Smooth muscle cell of the brain vasculature (primary cell): ENCODE results near the gene UBE2H.
A peak's percentile ranks its signal among the peaks of the same experiment; 100 is the strongest.

Source experiments
- DNase-seq: peaks from one replicate; pipeline ENCODE4 v3.0.0-alpha.2; 2012; ENCODE audit warnings: low read depth, low spot score

Gene UBE2H

DNA sequence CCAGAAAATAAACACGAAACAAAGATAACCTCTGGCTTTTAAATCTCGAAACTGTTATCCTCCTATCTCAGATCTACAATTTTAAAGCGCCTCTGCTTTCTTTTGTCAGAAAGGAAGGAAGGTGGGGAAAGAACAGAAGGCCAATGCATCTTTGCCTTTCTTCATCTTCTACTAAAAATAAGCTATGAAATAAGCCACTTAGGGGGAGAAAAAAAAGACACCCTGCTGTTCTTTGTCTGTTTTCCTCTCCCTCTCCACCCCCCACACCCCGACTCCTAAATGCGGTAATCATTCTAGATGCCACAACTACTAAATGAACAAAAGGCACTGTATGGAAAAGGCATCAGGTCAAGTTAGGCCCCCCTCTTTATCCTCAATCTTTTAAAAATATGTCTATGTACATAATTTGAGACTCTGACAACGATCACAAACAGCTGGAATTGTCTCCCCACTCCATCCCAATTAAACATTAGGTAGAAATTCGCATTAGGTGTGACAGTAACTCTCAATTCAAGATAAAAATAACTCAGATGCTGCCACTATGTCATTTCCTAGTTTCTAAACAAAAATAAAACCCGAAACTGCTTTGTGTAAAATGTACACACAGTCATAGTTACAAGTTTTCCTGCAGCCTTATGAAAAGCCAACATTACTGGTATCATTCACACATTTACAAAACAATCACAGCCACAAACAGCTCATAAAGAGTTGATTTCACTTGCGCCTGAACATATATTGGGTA is 2.4 kb downstream of the UBE2H start:
- DNase-seq: no peak

GRCh38 chr7:129949292-129950133 is 3.2 kb downstream of the UBE2H start:
- DNase-seq: no peak

- DNase-seq: peak; percentile 85
These were observed 3.9 kb downstream of the UBE2H start for GRCh38 chr7:129948877-129949291.

DNA sequence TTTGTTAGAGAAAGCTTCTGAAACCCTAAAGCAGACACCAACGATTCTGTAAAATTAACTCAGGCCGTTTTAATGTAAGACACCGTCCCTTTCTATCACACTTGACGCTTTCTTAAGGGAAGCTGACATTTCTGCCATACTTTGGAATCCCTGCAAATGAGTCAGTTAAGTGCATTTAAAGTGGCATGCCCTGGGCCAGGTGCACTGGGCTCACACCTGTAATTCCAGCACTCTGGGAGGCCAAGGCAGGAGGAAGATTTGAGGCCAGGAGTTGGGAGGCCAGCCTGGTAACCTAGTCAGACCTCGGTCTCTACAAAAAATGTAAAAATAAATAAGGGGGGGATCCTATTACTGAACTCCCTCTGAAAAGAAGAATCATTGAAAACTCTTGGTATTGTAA is 4.4 kb downstream of the UBE2H start:
- DNase-seq: no peak

GRCh38 chr7:129947701-129948100 is 5.1 kb downstream of the UBE2H start:
- DNase-seq: no peak

- DNase-seq: no peak
These were observed 5.7 kb downstream of the UBE2H start for GRCh38 chr7:129947049-129947448.

DNA sequence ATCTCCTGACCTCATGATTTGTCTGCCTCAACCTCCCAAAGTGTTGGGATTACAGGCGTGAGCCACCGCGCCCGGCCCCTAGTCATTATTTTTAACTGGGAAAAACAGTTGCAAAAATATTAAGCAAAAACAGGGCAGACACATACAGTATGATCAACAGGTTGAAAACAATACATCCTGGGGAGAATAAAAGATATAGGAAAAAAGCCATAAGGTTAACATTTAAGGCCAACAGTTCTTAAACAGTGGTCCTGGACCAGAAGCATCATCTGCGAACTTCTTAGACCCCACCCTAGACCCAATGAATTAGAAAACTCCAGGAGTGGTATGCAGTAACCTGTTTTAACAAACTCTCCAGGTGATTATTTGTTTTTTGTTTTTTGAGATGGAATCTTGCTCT is 6.5 kb downstream of the UBE2H start:
- DNase-seq: no peak

DNA sequence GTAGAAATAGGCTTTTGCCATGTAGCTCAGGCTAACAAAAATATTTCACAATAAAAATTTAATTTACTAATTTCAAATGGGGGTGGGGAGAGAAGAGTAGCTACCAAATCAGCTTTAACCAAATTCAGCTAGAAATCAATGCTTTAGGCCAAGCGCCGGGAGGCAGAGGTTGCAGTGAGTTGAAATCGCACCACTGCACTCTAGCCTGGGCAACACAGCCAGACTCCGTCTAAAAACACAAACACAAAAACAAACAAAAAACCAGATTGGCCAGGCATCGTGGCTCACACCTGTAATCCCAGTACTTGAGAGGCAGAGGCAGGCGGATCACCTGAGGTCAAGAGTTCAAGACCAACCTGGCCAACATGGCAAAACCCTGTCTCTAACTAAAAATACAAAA is 9.4 kb downstream of the UBE2H start:
- no peak for DNase-seq

- no peak for DNase-seq
These were observed 12.4 kb downstream of the UBE2H start for GRCh38 chr7:129940329-129940728.

GRCh38 chr7:129939881-129940280 is 12.9 kb downstream of the UBE2H start:
- DNase-seq: no peak

DNA sequence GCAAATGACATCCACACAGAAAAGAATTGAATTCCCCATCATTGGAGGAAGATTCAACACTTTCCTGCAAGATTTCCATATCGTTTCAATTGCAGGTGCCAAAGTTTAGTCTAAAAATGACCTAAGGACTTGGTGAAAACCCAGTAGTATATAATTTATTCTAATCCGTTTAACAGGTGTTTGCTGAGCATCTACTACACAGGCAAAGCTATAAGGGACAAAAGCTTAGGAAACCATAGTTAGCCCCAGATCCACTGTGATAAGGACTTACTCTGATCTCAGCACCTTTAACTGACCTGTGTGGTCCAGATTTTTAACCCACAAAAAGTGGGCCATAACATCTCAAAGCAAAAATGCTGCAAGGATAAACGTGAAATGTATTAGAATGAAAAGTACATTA is 19.1 kb downstream of the UBE2H start:
- DNase-seq: no peak

DNA sequence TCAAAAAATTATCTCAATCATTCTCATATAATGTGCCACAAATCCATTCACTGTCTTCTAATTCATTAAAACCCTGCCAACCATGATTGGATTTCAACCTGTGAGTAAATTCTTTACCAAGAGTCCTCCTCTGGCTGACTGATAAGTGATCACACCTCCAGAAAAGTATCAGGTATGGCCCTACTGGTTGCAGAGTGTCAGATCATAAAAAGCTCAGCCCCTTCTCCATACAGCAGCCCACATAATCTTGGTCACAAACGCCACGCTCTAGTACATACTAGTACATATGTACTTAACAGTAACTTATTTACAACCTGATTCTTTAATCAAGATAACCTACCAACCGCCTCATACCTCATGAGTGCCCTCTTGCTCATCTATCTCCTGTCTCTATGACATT is 26.1 kb downstream of the UBE2H start:
- no peak for DNase-seq

- DNase-seq: no peak
These were observed 27.3 kb downstream of the UBE2H start for GRCh38 chr7:129925416-129926002.

GRCh38 chr7:129924602-129925001 is 28.2 kb downstream of the UBE2H start:
- DNase-seq: no peak

- DNase-seq: peak; percentile 10
These were observed 29.1 kb downstream of the UBE2H start for GRCh38 chr7:129923709-129924108.

GRCh38 chr7:129919492-129919891 is 33.3 kb downstream of the UBE2H start:
- no peak for DNase-seq

DNA sequence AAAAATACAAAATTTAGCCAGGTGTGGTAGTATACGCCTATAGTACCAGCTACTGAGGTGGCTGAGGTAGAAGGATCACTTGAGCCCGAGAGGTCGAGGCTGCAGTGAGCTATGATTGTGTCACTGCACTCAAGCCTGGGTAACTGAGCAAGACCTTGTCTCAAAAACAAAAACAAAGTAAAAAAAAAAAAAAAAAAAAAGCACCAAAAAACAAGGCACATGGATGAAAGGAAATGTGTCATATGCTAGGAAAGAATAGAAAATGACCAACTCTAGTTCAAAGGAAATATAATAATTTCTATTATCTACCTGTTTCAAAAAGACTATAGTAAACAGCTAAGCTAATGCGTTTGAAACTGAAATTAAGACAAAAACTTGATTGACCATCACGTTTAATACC is 33.8 kb downstream of the UBE2H start:
- no peak for DNase-seq

- no peak for DNase-seq
These were observed 34.8 kb downstream of the UBE2H start for GRCh38 chr7:129917934-129918333.

- DNase-seq: no peak
These were observed 38.1 kb downstream of the UBE2H start for GRCh38 chr7:129914536-129915272.

DNA sequence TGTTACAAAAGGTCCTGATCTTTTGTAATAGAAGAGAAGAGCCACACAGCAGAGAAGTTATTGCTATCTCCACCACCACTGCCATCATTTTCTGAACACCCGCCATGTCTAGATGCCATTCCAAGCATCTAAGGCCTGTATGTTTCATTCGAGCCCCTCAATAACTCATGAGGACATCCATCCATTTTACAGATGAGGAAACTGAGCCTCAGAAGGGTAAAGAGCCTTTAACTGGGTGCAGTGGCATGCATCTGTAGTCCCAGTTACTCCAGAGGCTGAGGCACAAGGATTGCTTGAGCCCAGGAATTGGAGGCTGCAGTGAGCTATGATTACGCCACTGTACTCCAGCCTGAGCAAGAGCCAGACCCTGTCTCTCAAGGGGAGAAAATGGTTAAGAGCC is 39.3 kb downstream of the UBE2H start:
- DNase-seq: no peak

DNA sequence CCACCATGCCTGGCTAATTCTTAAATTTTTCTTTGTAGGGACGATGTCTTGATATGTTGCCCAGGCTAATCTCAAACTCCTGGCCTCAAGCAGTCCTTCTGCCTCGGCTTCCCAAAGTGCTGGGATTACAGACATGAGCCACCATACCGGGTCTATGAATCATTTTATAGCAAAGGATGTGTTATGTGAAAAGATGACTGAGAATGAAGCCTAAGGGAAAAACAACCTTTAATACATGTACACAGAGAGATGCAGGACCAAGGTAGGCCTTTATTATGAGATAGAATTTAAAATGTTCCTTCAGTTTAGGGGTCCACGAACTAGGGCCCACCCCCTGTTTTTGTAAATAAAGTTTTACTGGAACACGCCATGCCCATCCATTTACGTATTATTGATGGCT is 41.0 kb downstream of the UBE2H start:
- no peak for DNase-seq

DNA sequence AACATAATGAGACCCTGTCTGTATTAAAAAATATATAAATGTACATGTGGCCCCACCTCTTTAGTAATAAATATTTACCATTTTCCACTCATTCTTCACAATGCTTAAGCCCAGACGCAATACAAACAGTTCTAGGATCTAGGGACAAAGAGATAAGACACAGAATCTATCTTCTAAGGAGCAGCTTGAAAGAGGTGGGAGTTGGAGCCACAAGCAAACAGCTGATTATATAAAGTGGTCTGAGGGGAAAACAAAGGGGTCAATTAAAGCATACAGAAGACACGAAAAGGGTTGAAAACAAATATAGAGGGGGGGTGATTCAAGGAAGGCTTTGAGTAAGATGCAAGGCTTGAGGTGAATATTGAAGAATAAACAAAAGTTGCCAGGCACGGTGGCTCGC is 43.1 kb downstream of the UBE2H start:
- DNase-seq: no peak
